HG03457 (cell line): ENCODE measurements around the gene TRMT61A.

Experiments
- ATAC-seq: cut with Tn5 transposase; IDR thresholded peaks from one replicate; pipeline ENCODE4 v1.9.1; 2021; ENCODE audit warnings: moderate number of reproducible peaks; ENCODE audit not compliant: unreplicated experiment

The TRMT61A gene

GRCh38 chr14:103528587-103529382 lies at the start of gene TRMT61A:
Gene TRMT61A, plus strand, starts transcription at chr14:103529196. Its CDS starts 783 bp downstream, at chr14:103529979.
- ATAC-seq, result no peak

- ATAC-seq, result peak; percentile 71
These were observed 48.4 kb upstream of the TRMT61A start for GRCh38 chr14:103480595-103480994.

GRCh38 chr14:103483600-103483999 lies 45.4 kb upstream of the TRMT61A start:
- no peak for ATAC-seq

- no peak for ATAC-seq
These were observed 43.5 kb upstream of the TRMT61A start for GRCh38 chr14:103485504-103485903.

- ATAC-seq, result no peak
These were observed 40.9 kb upstream of the TRMT61A start for GRCh38 chr14:103488071-103488470.

- no peak for ATAC-seq
These were observed 40.0 kb upstream of the TRMT61A start for GRCh38 chr14:103488960-103489359.

- ATAC-seq, result no peak
These were observed 39.4 kb upstream of the TRMT61A start for GRCh38 chr14:103489621-103490020.

- ATAC-seq, result no peak
These were observed 37.3 kb upstream of the TRMT61A start for GRCh38 chr14:103491691-103492090.

GRCh38 chr14:103492156-103492925 lies 36.7 kb upstream of the TRMT61A start:
- ATAC-seq, result no peak

- no peak for ATAC-seq
These were observed 33.1 kb upstream of the TRMT61A start for GRCh38 chr14:103495854-103496253.

- ATAC-seq, result no peak
These were observed 32.2 kb upstream of the TRMT61A start for GRCh38 chr14:103496776-103497175.

- ATAC-seq, result no peak
These were observed 29.3 kb upstream of the TRMT61A start for GRCh38 chr14:103499709-103500108.

GRCh38 chr14:103500148-103500990 lies 28.6 kb upstream of the TRMT61A start:
- ATAC-seq, result no peak

GRCh38 chr14:103501041-103501870 lies 27.7 kb upstream of the TRMT61A start:
- no peak for ATAC-seq

GRCh38 chr14:103501921-103502669 lies 26.9 kb upstream of the TRMT61A start:
- no peak for ATAC-seq

- no peak for ATAC-seq
These were observed 26.1 kb upstream of the TRMT61A start for GRCh38 chr14:103502877-103503276.

- ATAC-seq, result no peak
These were observed 25.7 kb upstream of the TRMT61A start for GRCh38 chr14:103503296-103503695.

GRCh38 chr14:103504991-103505565 lies 23.9 kb upstream of the TRMT61A start:
- ATAC-seq, result no peak

- no peak for ATAC-seq
These were observed 21.2 kb upstream of the TRMT61A start for GRCh38 chr14:103507751-103508150.
